ENCODE measurements around the gene SYT15.
"Not testable (repeated sequence)": the region's sequence is repeated elsewhere in the genome, so short reads cannot be mapped to it uniquely, and the experiment has no call there.

DNA sequence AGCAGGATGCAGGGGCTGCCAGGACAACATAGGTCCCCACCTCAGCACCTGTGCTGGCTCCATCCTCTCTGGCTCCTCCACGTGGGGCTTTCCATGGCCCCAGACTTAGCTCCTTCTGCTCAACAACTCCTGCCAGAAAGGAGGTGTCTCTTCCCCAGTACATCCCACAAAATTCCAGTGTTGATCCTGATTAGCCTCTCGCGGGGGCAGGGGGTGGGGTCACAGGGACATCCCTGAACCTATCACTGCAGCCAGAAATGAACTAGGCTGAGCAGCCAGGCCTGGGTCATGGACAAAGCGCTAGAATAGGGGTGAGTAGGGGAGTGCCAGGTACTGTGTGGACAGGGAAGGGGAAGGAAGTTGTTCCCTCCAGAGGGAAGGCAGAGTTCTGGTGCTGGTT lies 5.0 kb upstream of the SYT15 start:
- TF ChIP-seq POLR2A, POLR2AphosphoS5 (IDR thresholded peaks at IDR 0.05): not testable (repeated sequence)
- TF ChIP-seq, protein P1, sequence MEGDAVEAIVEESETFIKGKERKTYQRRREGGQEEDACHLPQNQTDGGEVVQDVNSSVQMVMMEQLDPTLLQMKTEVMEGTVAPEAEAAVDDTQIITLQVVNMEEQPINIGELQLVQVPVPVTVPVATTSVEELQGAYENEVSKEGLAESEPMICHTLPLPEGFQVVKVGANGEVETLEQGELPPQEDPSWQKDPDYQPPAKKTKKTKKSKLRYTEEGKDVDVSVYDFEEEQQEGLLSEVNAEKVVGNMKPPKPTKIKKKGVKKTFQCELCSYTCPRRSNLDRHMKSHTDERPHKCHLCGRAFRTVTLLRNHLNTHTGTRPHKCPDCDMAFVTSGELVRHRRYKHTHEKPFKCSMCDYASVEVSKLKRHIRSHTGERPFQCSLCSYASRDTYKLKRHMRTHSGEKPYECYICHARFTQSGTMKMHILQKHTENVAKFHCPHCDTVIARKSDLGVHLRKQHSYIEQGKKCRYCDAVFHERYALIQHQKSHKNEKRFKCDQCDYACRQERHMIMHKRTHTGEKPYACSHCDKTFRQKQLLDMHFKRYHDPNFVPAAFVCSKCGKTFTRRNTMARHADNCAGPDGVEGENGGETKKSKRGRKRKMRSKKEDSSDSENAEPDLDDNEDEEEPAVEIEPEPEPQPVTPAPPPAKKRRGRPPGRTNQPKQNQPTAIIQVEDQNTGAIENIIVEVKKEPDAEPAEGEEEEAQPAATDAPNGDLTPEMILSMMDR (IDR thresholded peaks at IDR 0.05 in 8 of 11, conservative IDR thresholded peaks at IDR 0.05 in 3 of 11), result not testable (repeated sequence)

Measured in spleen (tissue), 7 donors.